Measurements from ENCODE around the gene SLC8A1.

Gene SLC8A1

GRCh38 chr2:40458271-40458794 is 6.4 kb upstream of the SLC8A1 start:
- TF ChIP-seq CTCF (IDR thresholded peaks at IDR 0.05; ENCODE audit: low read depth, low read length), result no peak
- no peak overlapping the region for H3K4me3 ChIP-seq (ENCODE audit: low read depth, low read length)

DNA sequence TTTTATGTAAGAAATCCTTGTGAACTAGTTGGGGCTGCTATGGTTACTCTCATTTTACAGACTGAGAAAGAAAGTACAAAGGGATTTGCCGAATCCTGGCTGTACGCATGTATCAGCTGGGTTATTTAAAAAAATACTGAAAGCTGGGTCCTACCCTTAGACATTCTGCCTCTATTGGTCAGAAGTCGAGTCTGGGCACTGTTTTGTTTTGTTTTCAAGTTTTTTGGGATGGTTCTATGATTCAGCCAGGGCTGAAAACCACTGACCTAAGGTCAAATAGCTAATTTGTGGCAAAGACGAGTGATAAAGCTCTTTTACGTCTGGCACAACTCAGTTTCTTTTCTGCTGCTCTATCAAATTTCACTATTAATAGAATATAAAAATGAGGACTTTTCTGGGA is 5.9 kb upstream of the SLC8A1 start:
- TF ChIP-seq CTCF (IDR thresholded peaks at IDR 0.05; ENCODE audit: low read depth, low read length), result no peak
- H3K4me3 ChIP-seq (ENCODE audit: low read depth, low read length), result no peak overlapping the region

DNA sequence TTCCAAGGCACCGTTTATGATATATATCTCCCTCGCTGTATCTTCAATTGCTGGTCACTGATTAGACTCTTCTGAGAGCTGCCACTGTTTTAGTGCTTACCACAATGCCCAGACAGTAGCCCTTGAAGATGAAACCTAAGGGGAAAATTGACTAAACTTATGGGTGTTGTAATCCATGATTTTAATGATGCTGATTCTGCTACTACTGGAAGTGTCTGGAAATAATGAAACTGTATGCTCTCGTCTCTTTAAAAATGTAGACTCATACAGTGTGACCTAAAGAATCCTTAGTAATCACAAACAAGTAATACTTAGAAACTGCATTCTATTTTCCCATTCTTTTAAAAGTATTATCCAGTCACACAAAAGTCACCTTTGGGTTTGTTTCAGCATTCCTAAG is 5.5 kb upstream of the SLC8A1 start:
- no peak for TF ChIP-seq CTCF (IDR thresholded peaks at IDR 0.05; ENCODE audit: low read depth, low read length)
- H3K4me3 ChIP-seq (ENCODE audit: low read depth, low read length), result no peak overlapping the region

- TF ChIP-seq CTCF (IDR thresholded peaks at IDR 0.05; ENCODE audit: low read depth, low read length), result no peak
- no peak overlapping the region for H3K4me3 ChIP-seq (ENCODE audit: low read depth, low read length)
These were observed 5.0 kb upstream of the SLC8A1 start for GRCh38 chr2:40456926-40457325.

DNA sequence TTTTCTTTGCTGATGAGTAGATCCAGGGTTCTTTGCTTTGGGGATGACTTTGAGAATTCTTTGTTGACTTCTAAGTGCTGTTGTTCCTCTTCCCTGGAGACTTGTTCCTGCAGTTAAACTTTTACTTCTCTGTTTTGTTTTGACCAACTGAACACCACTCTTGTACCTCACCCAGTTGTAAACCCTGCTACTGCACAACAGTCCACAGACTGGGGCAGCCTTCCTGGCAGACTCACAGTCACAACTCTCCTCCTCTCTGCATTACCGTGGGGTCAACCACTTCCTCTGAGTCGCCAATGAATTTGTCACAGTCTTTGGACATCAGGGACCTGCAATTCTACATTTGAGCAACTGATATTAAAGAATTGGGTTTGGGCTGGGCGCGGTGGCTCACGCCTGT is 3.8 kb upstream of the SLC8A1 start:
- H3K4me3 ChIP-seq (ENCODE audit: low read depth, low read length), result no peak overlapping the region
- no peak for TF ChIP-seq CTCF (IDR thresholded peaks at IDR 0.05; ENCODE audit: low read depth, low read length)

GRCh38 chr2:40454321-40454720 is 2.4 kb upstream of the SLC8A1 start:
- H3K4me3 ChIP-seq (ENCODE audit: low read depth, low read length), result no peak overlapping the region
- no peak for TF ChIP-seq CTCF (IDR thresholded peaks at IDR 0.05; ENCODE audit: low read depth, low read length)

DNA sequence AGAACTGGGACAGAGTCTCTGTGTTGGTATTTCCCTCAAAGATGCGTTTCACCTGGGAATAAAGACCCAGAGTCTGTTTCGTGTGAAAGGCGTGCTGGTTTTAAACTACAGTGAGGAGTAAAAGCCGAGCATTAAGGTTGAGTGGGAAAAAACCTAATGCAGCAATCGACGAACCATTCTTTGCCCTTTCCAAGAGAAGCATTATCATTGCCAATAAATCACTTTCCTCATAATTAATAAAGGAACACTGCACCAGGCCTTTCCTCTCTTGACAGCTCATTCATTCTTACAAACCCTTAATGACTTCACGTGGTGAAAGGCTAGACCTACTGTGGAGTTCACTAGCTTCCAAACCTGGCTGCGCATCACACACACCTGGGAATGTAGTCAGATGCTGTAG is 896 bp upstream of the SLC8A1 start:
- no peak for TF ChIP-seq CTCF (IDR thresholded peaks at IDR 0.05; ENCODE audit: low read depth, low read length)
- H3K4me3 ChIP-seq (ENCODE audit: low read depth, low read length), result peak overlapping the region; percentile 91
